Measurements from ENCODE around the gene LRR1. TPM values are rescaled to one million over a fixed set of nuclear protein-coding genes. Genes with fewer than 3 reads are reported as not detected.

LRR1 gene
- total and polyA plus RNA-seq, 2 experiments from 2014 or later, result 10.6 to 15.4 TPM

- Histone ChIP-seq H3K9me2 (replicated peaks; ENCODE audit: insufficient read depth) (no peaks in the 10 kb centered on the region), H4K20me1 (ENCODE audit: insufficient read depth, poor library complexity, severe bottlenecking) (no peaks in the 10 kb centered on the region), H3K9me3 (ENCODE audit: low read depth) (no peaks in the 10 kb centered on the region), H3K4me1 (ENCODE audit: insufficient read depth) (no peaks in the 10 kb centered on the region), H3K79me2 (no peaks in the 10 kb centered on the region), H2AFZ (no peak overlapping the region), H3K27me3 (no peaks in the 10 kb centered on the region), H3K4me2 (no peak overlapping the region), H3K27ac (no peak overlapping the region), H3K36me3 (replicated peaks; ENCODE audit: insufficient read depth, low read depth) (no peaks in the 10 kb centered on the region), H3K4me3 (no peak overlapping the region)
- 90% methylated on average over 3 of the region's 3 CpGs for WGBS (ENCODE audit: low lambda C conversion rate, missing lambda C conversion rate)
- TF ChIP-seq EZH2phosphoT487 (IDR thresholded peaks at IDR 0.05; ENCODE audit: low read depth, severe bottlenecking, unreplicated experiment), result no peak
- no peak for TF ChIP-seq CTCF (IDR thresholded peaks at IDR 0.05; ENCODE audit: poor library complexity)
- no peak for TF ChIP-seq EZH2 (IDR thresholded peaks at IDR 0.05; ENCODE audit: borderline replicate concordance)
- DNase-seq (ENCODE audit: low spot score), result no peak
Observed at GRCh38 chr14:49569281-49569680, 29.5 kb upstream of the LRR1 start.

GRCh38 chr14:49574038-49574437 is 24.7 kb upstream of the LRR1 start:
- Histone ChIP-seq H4K20me1 (ENCODE audit: insufficient read depth, poor library complexity, severe bottlenecking) (no peaks in the 10 kb centered on the region), H3K4me1 (ENCODE audit: insufficient read depth) (no peaks in the 10 kb centered on the region), H3K79me2 (peaks cover 3% of the 10 kb centered on the region), H3K9me2 (replicated peaks; ENCODE audit: insufficient read depth) (no peaks in the 10 kb centered on the region), H3K9me3 (ENCODE audit: low read depth) (no peaks in the 10 kb centered on the region), H3K4me3 (no peak overlapping the region), H3K27me3 (no peaks in the 10 kb centered on the region), H2AFZ (no peak overlapping the region), H3K27ac (no peak overlapping the region), H3K4me2 (no peak overlapping the region), H3K36me3 (replicated peaks; ENCODE audit: insufficient read depth, low read depth) (no peaks in the 10 kb centered on the region)
- TF ChIP-seq CTCF (IDR thresholded peaks at IDR 0.05; ENCODE audit: poor library complexity) (no peak), EZH2phosphoT487 (IDR thresholded peaks at IDR 0.05; ENCODE audit: low read depth, severe bottlenecking, unreplicated experiment) (no peak), EZH2 (IDR thresholded peaks at IDR 0.05; ENCODE audit: borderline replicate concordance) (no peak)
- WGBS (ENCODE audit: low lambda C conversion rate, missing lambda C conversion rate), result 92% methylated on average over 5 of the region's 5 CpGs
- DNase-seq (ENCODE audit: low spot score), result no peak

GRCh38 chr14:49578141-49578540 is 20.6 kb upstream of the LRR1 start:
- Histone ChIP-seq H3K9me2 (replicated peaks; ENCODE audit: insufficient read depth) (no peaks in the 10 kb centered on the region), H3K4me1 (ENCODE audit: insufficient read depth) (no peaks in the 10 kb centered on the region), H3K27ac (no peak overlapping the region), H3K4me2 (no peak overlapping the region), H3K79me2 (peaks cover 44% of the 10 kb centered on the region), H4K20me1 (ENCODE audit: insufficient read depth, poor library complexity, severe bottlenecking) (peaks cover 28% of the 10 kb centered on the region), H2AFZ (no peak overlapping the region), H3K4me3 (no peak overlapping the region), H3K27me3 (no peaks in the 10 kb centered on the region), H3K9me3 (ENCODE audit: low read depth) (no peaks in the 10 kb centered on the region), H3K36me3 (replicated peaks; ENCODE audit: insufficient read depth, low read depth) (no peaks in the 10 kb centered on the region)
- TF ChIP-seq EZH2 (IDR thresholded peaks at IDR 0.05; ENCODE audit: borderline replicate concordance) (no peak), CTCF (IDR thresholded peaks at IDR 0.05; ENCODE audit: poor library complexity) (no peak), EZH2phosphoT487 (IDR thresholded peaks at IDR 0.05; ENCODE audit: low read depth, severe bottlenecking, unreplicated experiment) (no peak)
- DNase-seq (ENCODE audit: low spot score), result no peak
- 100% methylated on average over 1 of the region's 1 CpG for WGBS (ENCODE audit: low lambda C conversion rate, missing lambda C conversion rate)

DNA sequence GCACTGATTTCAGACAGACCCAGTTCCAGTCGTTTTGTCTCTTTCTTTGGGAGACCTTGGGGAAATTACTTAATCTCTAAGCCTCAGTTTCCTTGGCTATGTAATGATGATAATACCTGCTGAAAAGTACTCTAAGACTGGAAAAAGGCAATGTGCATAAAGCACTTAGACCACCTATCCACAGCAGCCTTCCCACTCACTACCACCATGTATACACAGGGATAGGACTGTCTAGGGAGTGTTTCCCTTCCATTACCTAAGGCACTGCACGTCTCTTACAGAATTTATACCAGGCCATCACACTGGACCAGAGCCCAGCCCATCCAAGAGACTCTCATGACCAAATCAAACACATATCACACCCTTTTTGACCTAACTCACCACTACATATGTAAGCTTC is 18.9 kb upstream of the LRR1 start:
- WGBS (ENCODE audit: low lambda C conversion rate, missing lambda C conversion rate), result 95% methylated on average over 2 of the region's 2 CpGs
- DNase-seq (ENCODE audit: low spot score), result no peak

More for the DNA sequence above, 18.9 kb upstream of the LRR1 start:
- no peak overlapping the region for H2AFZ ChIP-seq
- H3K4me2 ChIP-seq, result no peak overlapping the region
- peaks cover 61% of the 10 kb centered on the region for H3K79me2 ChIP-seq
- TF ChIP-seq CTCF (IDR thresholded peaks at IDR 0.05; ENCODE audit: poor library complexity) (no peak), EZH2phosphoT487 (IDR thresholded peaks at IDR 0.05; ENCODE audit: low read depth, severe bottlenecking, unreplicated experiment) (no peak), EZH2 (IDR thresholded peaks at IDR 0.05; ENCODE audit: borderline replicate concordance) (no peak)
- H4K20me1 ChIP-seq (ENCODE audit: insufficient read depth, poor library complexity, severe bottlenecking), result peaks cover 45% of the 10 kb centered on the region
- H3K4me1 ChIP-seq (ENCODE audit: insufficient read depth), result peaks cover 8% of the 10 kb centered on the region
- peaks cover 8% of the 10 kb centered on the region for H3K36me3 ChIP-seq (replicated peaks; ENCODE audit: insufficient read depth, low read depth)
- no peak overlapping the region for H3K4me3 ChIP-seq
- no peaks in the 10 kb centered on the region for H3K9me2 ChIP-seq (replicated peaks; ENCODE audit: insufficient read depth)
- no peak overlapping the region for H3K27ac ChIP-seq
- H3K27me3 ChIP-seq, result no peaks in the 10 kb centered on the region
- H3K9me3 ChIP-seq (ENCODE audit: low read depth), result no peaks in the 10 kb centered on the region
